Activated naive CD4-positive, alpha-beta T cell treated with Interleukin-2 at 50 U/mL for 16 hours (primary cell): Measurements from ENCODE around the gene GRIA2.

Experiments used
- DNase-seq: peaks from one replicate; pipeline ENCODE4 v3.0.0-alpha.2; 2020

Gene GRIA2

DNA sequence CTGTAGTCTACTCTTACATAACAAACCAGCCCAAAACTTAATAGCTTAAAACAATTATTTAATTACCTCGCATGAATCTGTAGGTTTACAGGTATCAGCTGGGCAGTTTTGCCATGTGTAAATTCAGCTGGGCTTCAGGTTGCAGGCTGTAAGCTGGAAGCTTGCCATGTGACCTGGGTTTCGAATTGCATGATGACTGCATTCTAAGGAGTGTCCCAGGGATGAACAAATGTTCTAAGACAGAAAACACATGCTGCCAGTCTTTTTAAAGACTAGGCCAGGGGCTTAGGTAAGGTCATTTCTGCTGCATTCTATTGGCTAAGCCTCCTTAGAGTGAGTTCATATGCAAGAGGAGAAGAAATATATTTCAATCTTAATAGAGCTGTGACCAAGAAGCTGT is 44.8 kb downstream of the GRIA2 start:
- DNase-seq, result no peak

DNA sequence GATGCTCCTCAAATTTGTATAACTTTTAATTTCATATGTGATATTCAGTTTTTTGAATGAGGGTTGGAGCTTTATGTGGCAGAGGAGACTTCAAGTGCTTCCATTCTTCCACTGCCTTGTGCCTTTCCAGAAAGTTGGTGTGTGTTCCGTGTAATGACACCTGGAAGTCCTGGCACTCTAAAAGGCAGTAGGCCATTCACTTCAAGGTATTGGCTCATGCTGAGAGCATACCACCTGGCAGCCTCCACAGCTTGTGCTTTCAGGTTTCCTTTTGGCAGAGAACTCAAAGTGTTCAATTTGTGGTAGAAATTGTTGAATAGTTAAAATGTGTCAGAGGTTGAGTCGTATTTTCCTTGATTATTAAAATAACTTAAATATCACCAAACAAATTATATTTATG is 49.6 kb downstream of the GRIA2 start:
- DNase-seq, result no peak

- DNase-seq, result no peak
These were observed 50.0 kb downstream of the GRIA2 start for GRCh38 chr4:157270552-157270951.

DNA sequence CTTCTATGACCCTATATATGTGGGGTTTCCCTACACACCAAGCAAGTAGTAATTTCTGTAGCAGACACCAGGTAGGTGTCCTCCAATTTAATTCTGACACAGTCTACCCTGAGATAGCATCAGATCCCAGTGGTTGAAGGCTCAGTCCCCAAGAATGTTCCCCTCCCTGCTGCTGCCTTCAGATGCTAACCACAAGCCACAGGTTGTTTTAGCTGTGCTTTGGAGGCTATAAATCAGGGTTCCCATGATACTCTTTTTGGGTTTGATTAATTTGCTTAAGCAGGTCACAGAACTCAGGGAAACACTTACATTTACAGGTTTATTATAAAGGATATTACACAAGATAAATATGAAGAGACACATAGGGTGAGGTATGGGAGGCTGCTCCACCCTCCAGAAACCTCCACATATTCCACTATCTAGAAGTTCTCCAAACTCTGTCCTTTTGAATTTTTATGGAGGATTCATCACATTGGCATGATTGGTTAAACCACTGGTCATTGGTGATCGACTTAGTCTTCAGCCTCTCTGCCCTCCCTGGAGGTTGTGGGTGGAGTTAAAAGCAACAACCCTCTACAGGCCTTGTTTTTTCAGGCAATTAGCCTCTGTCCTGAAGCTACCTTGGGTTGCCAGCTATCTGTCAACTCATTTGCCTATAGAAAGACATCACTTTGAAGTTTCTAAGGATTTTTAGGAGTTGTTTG is 50.8 kb downstream of the GRIA2 start:
- DNase-seq, result no peak

DNA sequence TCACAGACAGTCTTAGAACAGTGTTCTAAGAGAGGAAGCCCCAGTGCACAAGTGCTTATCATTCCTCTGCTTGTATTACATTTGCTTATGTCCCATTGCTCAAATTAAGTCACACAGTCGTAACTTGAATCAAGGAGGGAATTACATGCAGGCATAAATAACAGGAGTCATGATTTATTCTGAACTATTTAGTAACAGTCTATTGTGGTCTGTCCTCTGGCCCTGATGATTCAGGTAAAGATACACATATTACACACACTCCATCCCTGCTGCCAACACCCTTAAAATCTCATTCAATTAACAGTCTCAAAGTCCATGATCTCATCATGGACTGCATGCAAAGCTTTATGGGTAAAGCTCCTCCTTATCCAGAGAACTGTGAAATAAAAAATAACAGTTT is 60.1 kb downstream of the GRIA2 start:
- DNase-seq, result no peak

- no peak for DNase-seq
These were observed 61.5 kb downstream of the GRIA2 start for GRCh38 chr4:157282019-157282418.

- DNase-seq, result no peak
These were observed 66.9 kb downstream of the GRIA2 start for GRCh38 chr4:157287445-157287844.

GRCh38 chr4:157290622-157291021 is 70.1 kb downstream of the GRIA2 start:
- no peak for DNase-seq

GRCh38 chr4:157291071-157291470 is 70.5 kb downstream of the GRIA2 start:
- DNase-seq, result no peak

- DNase-seq, result no peak
These were observed 73.1 kb downstream of the GRIA2 start for GRCh38 chr4:157293673-157294072.

- no peak for DNase-seq
These were observed 74.0 kb downstream of the GRIA2 start for GRCh38 chr4:157294575-157294974.

DNA sequence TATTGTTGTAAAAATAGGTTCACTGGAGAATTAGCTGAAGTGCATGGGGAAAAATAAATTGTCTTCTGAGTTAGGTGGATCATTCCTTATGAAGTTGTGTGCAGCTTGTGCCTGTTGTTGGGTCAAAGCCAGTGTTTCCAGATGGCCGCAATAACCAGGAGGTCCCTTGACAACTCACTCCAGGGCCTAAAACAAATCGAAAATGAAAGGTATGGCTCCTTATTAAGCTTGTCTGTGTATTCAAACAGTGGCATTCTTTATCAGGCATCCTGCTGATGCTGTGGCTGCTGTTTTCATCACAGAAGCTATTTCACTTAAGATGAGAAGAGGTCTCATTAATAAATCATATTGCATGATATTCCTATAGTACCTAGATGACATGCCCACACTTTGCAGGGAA is 80.2 kb downstream of the GRIA2 start:
- no peak for DNase-seq

DNA sequence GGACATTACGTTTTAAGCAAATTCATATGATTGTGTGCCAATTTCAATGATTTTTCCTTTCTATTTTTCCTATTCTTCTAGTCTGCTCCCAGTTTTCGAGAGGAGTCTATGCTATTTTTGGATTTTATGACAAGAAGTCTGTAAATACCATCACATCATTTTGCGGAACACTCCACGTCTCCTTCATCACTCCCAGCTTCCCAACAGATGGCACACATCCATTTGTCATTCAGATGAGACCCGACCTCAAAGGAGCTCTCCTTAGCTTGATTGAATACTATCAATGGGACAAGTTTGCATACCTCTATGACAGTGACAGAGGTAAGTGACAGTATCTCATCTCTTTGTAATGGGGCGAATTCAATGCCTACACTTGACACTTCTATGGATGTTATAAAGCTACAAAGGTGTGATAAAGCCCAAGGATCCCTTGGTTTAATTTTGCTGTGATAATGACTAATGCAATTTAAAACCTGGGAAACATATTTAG is 83.0 kb downstream of the GRIA2 start:
- DNase-seq, result no peak

GRCh38 chr4:157304769-157305168 is 84.2 kb downstream of the GRIA2 start:
- no peak for DNase-seq

- no peak for DNase-seq
These were observed 92.2 kb downstream of the GRIA2 start for GRCh38 chr4:157312702-157313101.

DNA sequence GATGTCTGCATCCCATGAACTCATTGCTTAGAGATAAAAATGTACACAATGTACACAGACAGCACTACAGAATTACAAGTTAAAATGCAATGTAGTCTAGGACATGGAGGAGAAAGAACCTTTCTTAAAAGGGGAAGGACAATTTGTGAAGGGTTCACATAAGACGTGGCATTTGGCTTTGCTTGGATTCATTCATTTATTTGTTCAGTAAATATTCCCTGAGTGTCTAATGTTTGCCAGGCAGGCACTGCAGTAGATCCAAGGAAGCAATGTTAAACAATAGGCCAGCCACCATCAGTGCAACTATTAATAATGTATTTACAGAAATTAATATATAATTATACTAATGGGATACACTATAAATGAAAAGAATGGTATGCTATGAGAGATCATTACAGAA is 94.4 kb downstream of the GRIA2 start:
- no peak for DNase-seq

- no peak for DNase-seq
These were observed 95.4 kb downstream of the GRIA2 start for GRCh38 chr4:157315968-157316367.

- no peak for DNase-seq
These were observed 99.6 kb downstream of the GRIA2 start for GRCh38 chr4:157320092-157320491.

DNA sequence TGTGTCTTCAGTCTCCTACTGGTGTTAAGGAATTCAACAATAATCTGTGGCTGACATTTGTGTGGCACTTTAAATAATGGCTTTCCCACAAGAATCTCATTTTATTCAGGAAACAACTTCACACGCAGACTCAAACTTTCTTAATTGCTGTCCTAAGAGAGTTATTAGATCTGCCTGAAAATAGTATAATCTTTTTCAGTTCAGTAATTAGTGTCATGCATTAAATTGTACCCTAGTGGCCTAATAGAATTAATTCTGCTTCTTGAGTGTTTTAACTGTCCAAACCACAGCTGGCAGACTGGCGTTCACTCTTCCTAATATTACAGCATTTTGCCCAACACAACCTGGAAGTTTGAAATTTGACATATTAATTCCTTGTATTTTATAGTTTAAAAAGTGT is 107.1 kb downstream of the GRIA2 start:
- DNase-seq, result no peak

GRCh38 chr4:157357887-157358286 is 137.4 kb downstream of the GRIA2 start:
- DNase-seq, result no peak

- DNase-seq, result no peak
These were observed 137.9 kb downstream of the GRIA2 start for GRCh38 chr4:157358439-157358838.

DNA sequence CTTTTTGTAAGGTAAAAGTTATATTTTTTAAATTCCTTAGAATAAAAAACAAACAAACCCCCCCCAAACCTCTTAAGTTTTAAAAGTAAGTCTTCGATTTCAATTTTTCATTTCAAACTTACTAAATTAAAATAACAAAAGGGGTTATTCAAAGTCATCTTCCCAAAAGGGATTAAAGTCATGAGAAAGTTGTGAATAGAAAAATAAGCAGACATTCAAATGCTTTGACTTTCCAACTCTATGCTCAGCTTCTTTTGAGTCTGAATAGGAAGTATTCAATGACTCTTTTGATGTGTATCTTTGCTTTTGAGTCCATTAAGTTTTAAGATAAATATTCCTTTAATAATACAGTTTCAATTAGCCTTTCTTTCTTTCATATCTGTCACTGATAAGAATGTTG is 138.3 kb downstream of the GRIA2 start:
- DNase-seq, result no peak

DNA sequence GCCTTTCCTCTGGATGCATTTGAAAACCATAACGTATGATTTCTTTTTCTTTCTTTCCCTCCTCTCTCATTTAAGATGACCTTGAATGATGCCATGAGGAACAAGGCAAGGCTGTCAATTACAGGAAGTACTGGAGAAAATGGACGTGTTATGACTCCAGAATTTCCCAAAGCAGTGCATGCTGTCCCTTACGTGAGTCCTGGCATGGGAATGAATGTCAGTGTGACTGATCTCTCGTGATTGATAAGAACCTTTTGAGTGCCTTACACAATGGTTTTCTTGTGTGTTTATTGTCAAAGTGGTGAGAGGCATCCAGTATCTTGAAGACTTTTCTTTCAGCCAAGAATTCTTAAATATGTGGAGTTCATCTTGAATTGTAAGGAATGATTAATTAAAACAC is 142.8 kb downstream of the GRIA2 start:
- DNase-seq, result no peak

DNA sequence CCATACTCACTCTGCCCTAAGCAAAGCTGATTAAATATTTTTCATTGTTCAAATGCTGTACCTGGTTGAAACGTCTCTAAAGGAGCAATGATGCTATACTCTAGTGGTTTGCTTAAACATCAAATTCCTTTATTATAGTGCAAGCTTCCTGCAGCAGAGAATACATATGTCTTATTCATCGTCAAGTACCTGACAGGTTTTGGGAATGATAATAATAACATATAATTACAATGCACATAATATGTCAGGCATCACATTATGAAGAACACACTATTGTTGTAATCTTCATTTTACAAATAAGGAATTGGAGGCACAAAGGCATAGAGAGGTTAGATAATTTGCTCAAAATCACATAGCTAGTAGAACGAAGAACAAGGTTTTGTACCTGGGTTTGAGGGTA is 151.6 kb downstream of the GRIA2 start:
- DNase-seq, result no peak

DNA sequence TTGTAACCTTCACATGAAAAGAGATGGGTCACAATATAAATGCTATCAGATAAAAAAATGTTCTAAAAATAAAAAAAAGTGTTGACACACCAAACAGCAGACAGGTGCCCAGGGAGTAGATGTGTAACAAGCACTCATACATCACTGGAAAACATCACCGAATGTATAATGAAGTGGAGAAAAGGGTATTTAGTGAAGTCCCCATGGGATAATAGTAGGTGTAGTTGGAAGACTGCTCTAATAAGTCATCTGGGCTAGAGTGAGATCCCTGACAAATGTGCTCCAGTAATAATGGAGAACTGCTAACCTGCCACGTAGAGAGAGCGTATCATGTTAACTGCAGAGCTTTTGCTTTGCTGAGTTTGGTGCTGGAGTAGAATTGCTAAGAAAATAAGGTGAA is 152.0 kb downstream of the GRIA2 start:
- no peak for DNase-seq
